MCF 10A (cell line): Measurements from ENCODE around the gene MSANTD1. TPM values are rescaled to one million over a fixed set of nuclear protein-coding genes. Genes with fewer than 3 reads are reported as not detected.

Source experiments
- BruUV-seq: library from RNA; stranded (reverse); fragments of 400-500 nt; replicated peaks from 2 replicates; lab custom pipeline; 2021; lab: Mats Ljungman, UMichigan
- CTCF ChIA-PET: fragments of 300-600 bp; sonication (Branson Sonifier 250); formaldehyde crosslinking; extraction: SDS; loops from one replicate; lab custom pipeline; 2021; ENCODE audit warnings: antibody characterized with exemption, inconsistent platforms; lab: Yijun Ruan, JAX
- POLR2A ChIA-PET: fragments of 300-600, 350-650 bp; sonication (Branson Sonifier 250); formaldehyde crosslinking; extraction: SDS; loops from one replicate; lab custom pipeline; 2020; ENCODE audit warnings: antibody characterized with exemption, inconsistent platforms; lab: Yijun Ruan, JAX
- DNase-seq: peaks from one replicate; pipeline ENCODE4 v3.0.0-alpha.2; 2018; ENCODE audit not compliant: unreplicated experiment
- H3K27ac Mint-ChIP-seq: one replicate; pipeline ENCODE4 v1.8.0; 2022; ENCODE audit warnings: mild to moderate bottlenecking, low read depth, mixed read lengths; ENCODE audit not compliant: unreplicated experiment
- H3K27me3 Mint-ChIP-seq: one replicate; pipeline ENCODE4 v1.8.0; 2022; ENCODE audit warnings: mixed read lengths; ENCODE audit not compliant: insufficient read depth, unreplicated experiment
- H3K36me3 Mint-ChIP-seq: one replicate; pipeline ENCODE4 v1.8.0; 2022; ENCODE audit warnings: mild to moderate bottlenecking, moderate library complexity, mixed read lengths; ENCODE audit not compliant: insufficient read depth, unreplicated experiment
- H3K4me1 Mint-ChIP-seq: one replicate; pipeline ENCODE4 v1.8.0; 2022; ENCODE audit warnings: mixed read lengths; ENCODE audit not compliant: insufficient read depth, unreplicated experiment
- H3K4me3 Mint-ChIP-seq: one replicate; pipeline ENCODE4 v1.8.0; 2022; ENCODE audit warnings: mild to moderate bottlenecking, moderate library complexity, mixed read lengths; ENCODE audit not compliant: unreplicated experiment
- H3K9me3 Mint-ChIP-seq: one replicate; pipeline ENCODE4 v1.8.0; 2022; ENCODE audit warnings: mixed read lengths; ENCODE audit not compliant: unreplicated experiment
- intact Hi-C: fragments of 100-400 bp; cut with micrococcal nuclease; formaldehyde crosslinking; loops from 2 replicates; pipeline ENCODE4 v1.14.1; 2022
- total RNA-seq: library from RNA; stranded (reverse); gene quantifications from 2 replicates; pipeline ENCODE4 v1.2.3, GENCODE V29; 2022
- TF ChIP-seq, protein P1 (sequence below): fragments of 200-600 bp; IDR thresholded peaks from one replicate; pipeline ENCODE4 v1.8.0; 2022; ENCODE audit warnings: antibody characterized with exemption, mild to moderate bottlenecking; ENCODE audit not compliant: unreplicated experiment

MSANTD1 gene
- total RNA-seq, 1 experiment from 2014 or later = 0.37 TPM

GRCh38 chr4:3304831-3305609 is 56.1 kb downstream of the MSANTD1 start:
- peaks cover 5% of the 10 kb centered on the region for H3K4me1 Mint-ChIP-seq
- BruUV-seq = no TSS peak
- POLR2A ChIA-PET = interaction anchor here (0.7 kb wide), 1 partner anchor 21 kb away, joined by 3 read pairs; no protein-coding TSS in a partner anchor
- peaks cover 7% of the 10 kb centered on the region for H3K36me3 Mint-ChIP-seq
- no peaks in the 10 kb centered on the region for H3K27me3 Mint-ChIP-seq
- no peak for DNase-seq
- CTCF ChIA-PET = no interaction called here
- H3K9me3 Mint-ChIP-seq = no peaks in the 10 kb centered on the region
- intact Hi-C loops = no loop called here
- H3K4me3 Mint-ChIP-seq = no peak overlapping the region
- TF ChIP-seq, protein P1, sequence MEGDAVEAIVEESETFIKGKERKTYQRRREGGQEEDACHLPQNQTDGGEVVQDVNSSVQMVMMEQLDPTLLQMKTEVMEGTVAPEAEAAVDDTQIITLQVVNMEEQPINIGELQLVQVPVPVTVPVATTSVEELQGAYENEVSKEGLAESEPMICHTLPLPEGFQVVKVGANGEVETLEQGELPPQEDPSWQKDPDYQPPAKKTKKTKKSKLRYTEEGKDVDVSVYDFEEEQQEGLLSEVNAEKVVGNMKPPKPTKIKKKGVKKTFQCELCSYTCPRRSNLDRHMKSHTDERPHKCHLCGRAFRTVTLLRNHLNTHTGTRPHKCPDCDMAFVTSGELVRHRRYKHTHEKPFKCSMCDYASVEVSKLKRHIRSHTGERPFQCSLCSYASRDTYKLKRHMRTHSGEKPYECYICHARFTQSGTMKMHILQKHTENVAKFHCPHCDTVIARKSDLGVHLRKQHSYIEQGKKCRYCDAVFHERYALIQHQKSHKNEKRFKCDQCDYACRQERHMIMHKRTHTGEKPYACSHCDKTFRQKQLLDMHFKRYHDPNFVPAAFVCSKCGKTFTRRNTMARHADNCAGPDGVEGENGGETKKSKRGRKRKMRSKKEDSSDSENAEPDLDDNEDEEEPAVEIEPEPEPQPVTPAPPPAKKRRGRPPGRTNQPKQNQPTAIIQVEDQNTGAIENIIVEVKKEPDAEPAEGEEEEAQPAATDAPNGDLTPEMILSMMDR = no peak
- no peak overlapping the region for H3K27ac Mint-ChIP-seq

- no peaks in the 10 kb centered on the region for H3K27me3 Mint-ChIP-seq
- POLR2A ChIA-PET = no interaction called here
- no peak overlapping the region for H3K27ac Mint-ChIP-seq
- TF ChIP-seq, protein P1 = no peak
- H3K4me3 Mint-ChIP-seq = no peak overlapping the region
- DNase-seq = peak; percentile 13
- CTCF ChIA-PET = no interaction called here
- no peaks in the 10 kb centered on the region for H3K9me3 Mint-ChIP-seq
- intact Hi-C loops = no loop called here
- H3K4me1 Mint-ChIP-seq = peaks cover 5% of the 10 kb centered on the region
- no TSS peak for BruUV-seq
- peaks cover 7% of the 10 kb centered on the region for H3K36me3 Mint-ChIP-seq
Observed at GRCh38 chr4:3305610-3306371, 56.8 kb downstream of the MSANTD1 start.

Other genes starting within 250 kb of the MSANTD1 start
- not detected in 2 replicates for gene HTT-AS, start 174.6 kb upstream of the MSANTD1 start, total RNA-seq
- 47.4 and 54.4 TPM in 2 replicates for gene HTT, start 174.5 kb upstream of the MSANTD1 start, total RNA-seq
- gene RGS12, start 43.9 kb downstream of the MSANTD1 start, total RNA-seq = 28.3 and 36.0 TPM in 2 replicates
- gene HGFAC, start 192.8 kb downstream of the MSANTD1 start, total RNA-seq = 0.28 TPM in 1 of 2 replicates, not detected in the other
- gene DOK7, start 214.1 kb downstream of the MSANTD1 start, total RNA-seq = 1.1 and 5.3 TPM in 2 replicates